NCI-H2171 treated with DMSO at 0.1 percent for 48 hours (cell line): ENCODE data around the gene TPP1.

Experiments used
- DNase-seq: peaks from one replicate; lab custom pipeline; 2025; lab: John Stamatoyannopoulos, UW

The TPP1 gene

GRCh38 chr11:6563121-6563619 is 56.1 kb downstream of the TPP1 start:
- no peak for DNase-seq
